Left lung (tissue), 10 donors: Measurements from ENCODE around the gene SIGLEC15. TPM values are rescaled to one million over a fixed set of nuclear protein-coding genes. Genes with fewer than 3 reads are reported as not detected.
A peak's percentile ranks its signal among the peaks of the same experiment; 100 is the strongest.

Experiments used
- ATAC-seq: fragments of 200-7000 bp; cut with Tn5 transposase; one replicate; pipeline ENCODE4 v1.9.1; 2020; ENCODE audit warnings: moderate library complexity
- DNase-seq, 4 donors: peaks; one replicate each; pipeline ENCODE4 v3.0.0-alpha.2; 2013 to 2020
- H3K27ac ChIP-seq, 2 donors: fragments of 200-600 bp; sonication (generic) in 1 of 2; one replicate each; pipeline versions ENCODE4 v1.5.0 to v1.8.0; 2020 to 2021
- H3K27me3 ChIP-seq, 2 donors: fragments of 200-600 bp; sonication (generic) in 1 of 2; one replicate each; pipeline versions ENCODE4 v1.5.0 to v1.8.0; 2020 to 2021
- H3K36me3 ChIP-seq, 2 donors: fragments of 200-600 bp; sonication (generic) in 1 of 2; one replicate each; pipeline versions ENCODE4 v1.5.0 to v1.8.0; 2020 to 2021
- H3K4me1 ChIP-seq, 2 donors: fragments of 200-600 bp; one replicate each; pipeline ENCODE4 v1.8.0; 2021
- H3K4me3 ChIP-seq, 2 donors: fragments of 200-600 bp; sonication (generic) in 1 of 2; one replicate each; pipeline versions ENCODE4 v1.5.0 to v1.8.0; 2020 to 2021; ENCODE audit warnings: mild to moderate bottlenecking in 1 of 2
- H3K9me3 ChIP-seq, 2 donors: fragments of 200-600 bp; sonication (generic) in 1 of 2; one replicate each; pipeline versions ENCODE4 v1.5.0 to v1.8.0; 2020 to 2021
- intact Hi-C, 2 donors: fragments of 100-400 bp; cut with DNase I; formaldehyde crosslinking; loops; one replicate each; pipeline versions ENCODE4 v1.11.2 to v1.14.2; 2022
- polyA plus RNA-seq, 6 donors: library from polyadenylated mRNA; unstranded; fragments of 120-200 nt; gene quantifications; one replicate each; pipeline ENCODE4 v1.2.1, GENCODE V29; 2013; ENCODE audit not compliant: insufficient read length in 6 of 6
- total RNA-seq, 2 donors: library from RNA; stranded (reverse); fragmentation: NEBNext Ultra II Directional; extraction: Animal tissue kit (Norgen Biotek cat#: 25700); gene quantifications; one replicate each; pipeline ENCODE4 v1.2.1, GENCODE V29; 2021
- TF ChIP-seq, protein P1 (sequence below), 2 donors: fragments of 200-600 bp; sonication (generic) in 1 of 2; IDR thresholded peaks; one replicate each; pipeline versions ENCODE4 v1.5.0 to v1.8.0; 2021; ENCODE audit warnings: antibody characterized with exemption in 2 of 2
- donor health status: DM: no; HTN: yes; CAD: no.
- donor health status: DM: no; HTN: no; CAD: no.

SIGLEC15 gene
- total and polyA plus RNA-seq, 8 donors = 0.19 to 0.47 (median 0.33) TPM

DNA sequence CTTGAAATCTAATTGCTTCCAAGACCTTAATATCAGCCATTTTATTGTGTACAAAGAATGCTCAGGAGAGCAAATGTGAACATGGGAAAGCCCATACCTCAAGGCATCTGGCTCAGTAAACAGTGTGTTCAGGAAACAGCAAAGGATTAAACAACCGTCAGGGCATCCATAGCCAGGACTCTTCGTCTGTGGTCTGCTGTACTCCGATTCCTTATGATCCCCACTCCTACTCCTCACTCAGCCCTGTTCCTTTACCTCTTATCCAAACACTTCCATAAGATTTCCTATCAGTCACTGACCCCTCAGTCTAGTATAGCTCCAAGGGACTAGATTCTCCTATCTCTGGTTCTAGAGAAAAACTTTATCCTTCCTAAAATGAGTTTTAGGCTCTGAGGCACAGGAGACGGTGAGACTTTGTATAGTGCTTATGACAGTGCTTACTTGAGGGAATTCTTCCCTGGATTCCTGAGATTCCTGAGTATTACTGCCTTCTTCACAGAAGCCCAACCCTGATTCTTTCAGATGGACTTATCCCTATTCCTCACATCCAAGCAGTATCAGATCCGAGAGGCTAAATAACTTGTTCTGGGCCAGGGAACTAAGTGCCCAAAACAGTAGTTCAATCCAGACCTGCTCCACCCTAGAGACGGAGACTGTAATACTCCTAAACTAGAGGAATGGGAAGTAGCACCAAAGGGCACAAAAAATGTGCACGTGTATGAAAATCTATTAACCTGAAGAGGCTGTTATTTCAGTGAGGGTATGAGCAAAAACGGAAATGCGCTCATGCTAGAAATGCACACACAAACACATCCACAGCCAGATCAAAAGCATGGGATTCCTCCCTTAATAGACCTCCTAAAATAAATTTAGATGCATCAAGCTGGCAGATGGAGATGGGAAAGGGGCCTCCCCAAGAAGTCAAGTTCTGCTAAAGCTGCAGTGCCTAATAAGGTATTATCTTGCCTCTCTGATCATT lies 42.1 kb upstream of the SIGLEC15 start:
- Histone ChIP-seq H3K36me3 (no peaks in the 10 kb centered on the region), H3K4me1 (no peaks in the 10 kb centered on the region), H3K27me3 (no peaks in the 10 kb centered on the region), H3K27ac (no peak overlapping the region), H3K9me3 (no peaks in the 10 kb centered on the region), H3K4me3 (no peak overlapping the region)
- TF ChIP-seq, protein P1, sequence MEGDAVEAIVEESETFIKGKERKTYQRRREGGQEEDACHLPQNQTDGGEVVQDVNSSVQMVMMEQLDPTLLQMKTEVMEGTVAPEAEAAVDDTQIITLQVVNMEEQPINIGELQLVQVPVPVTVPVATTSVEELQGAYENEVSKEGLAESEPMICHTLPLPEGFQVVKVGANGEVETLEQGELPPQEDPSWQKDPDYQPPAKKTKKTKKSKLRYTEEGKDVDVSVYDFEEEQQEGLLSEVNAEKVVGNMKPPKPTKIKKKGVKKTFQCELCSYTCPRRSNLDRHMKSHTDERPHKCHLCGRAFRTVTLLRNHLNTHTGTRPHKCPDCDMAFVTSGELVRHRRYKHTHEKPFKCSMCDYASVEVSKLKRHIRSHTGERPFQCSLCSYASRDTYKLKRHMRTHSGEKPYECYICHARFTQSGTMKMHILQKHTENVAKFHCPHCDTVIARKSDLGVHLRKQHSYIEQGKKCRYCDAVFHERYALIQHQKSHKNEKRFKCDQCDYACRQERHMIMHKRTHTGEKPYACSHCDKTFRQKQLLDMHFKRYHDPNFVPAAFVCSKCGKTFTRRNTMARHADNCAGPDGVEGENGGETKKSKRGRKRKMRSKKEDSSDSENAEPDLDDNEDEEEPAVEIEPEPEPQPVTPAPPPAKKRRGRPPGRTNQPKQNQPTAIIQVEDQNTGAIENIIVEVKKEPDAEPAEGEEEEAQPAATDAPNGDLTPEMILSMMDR (IDR thresholded peaks at IDR 0.05) = no peak
- no peak for ATAC-seq
- intact Hi-C loops = no loop called here
- DNase-seq = no peak

DNA sequence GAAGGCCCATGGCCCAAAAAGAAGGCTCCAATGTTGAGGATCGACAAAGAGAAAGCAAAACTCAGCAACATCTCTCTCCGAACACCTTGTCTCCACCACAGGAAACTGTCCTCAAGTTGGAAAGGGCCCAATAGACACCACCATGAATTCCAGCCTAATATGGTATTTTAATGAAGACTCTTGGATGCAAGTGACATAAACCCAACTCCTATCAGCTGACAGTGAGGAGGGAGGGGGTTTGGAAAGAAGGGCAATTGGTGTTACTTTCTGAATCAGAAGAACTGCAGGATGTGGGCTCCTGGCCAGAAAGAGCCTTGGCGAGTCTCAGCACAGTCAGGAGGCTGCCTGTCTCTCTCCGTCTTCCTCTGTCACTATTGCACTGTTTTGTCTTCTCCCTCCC lies 40.3 kb upstream of the SIGLEC15 start:
- ATAC-seq (no peak), DNase-seq (peak in 3 of 4 donors; percentile 7 to 32 (median 26))
- H3K4me3 ChIP-seq = no peak overlapping the region
- no peaks in the 10 kb centered on the region for H3K36me3 ChIP-seq
- H3K27ac ChIP-seq = no peak overlapping the region
- H3K27me3 ChIP-seq = no peaks in the 10 kb centered on the region
- H3K9me3 ChIP-seq = no peaks in the 10 kb centered on the region
- TF ChIP-seq, protein P1 (IDR thresholded peaks at IDR 0.05) = no peak
- intact Hi-C loops = no loop called here
- no peaks in the 10 kb centered on the region for H3K4me1 ChIP-seq

DNA sequence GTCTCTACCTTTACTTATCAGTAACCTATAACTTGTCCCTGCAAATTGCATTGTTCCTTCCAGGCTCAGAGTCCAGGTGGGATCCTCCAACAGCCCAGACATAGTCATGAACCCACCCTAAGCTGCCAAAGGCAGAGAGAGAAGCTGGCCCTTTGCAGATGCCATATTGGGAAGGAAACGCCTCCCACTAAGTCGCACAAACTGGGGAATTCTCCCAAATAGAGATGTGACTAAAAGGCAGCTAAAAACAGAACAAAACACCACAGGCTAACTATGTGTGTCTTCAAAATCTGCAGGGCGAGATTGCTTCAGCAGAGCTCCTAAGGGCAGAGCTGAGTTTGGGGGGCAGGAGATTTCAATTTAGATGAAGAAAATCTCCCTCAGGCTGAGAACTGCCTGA lies 38.5 kb upstream of the SIGLEC15 start:
- ATAC-seq = no peak
- intact Hi-C loops = no loop called here

DNA sequence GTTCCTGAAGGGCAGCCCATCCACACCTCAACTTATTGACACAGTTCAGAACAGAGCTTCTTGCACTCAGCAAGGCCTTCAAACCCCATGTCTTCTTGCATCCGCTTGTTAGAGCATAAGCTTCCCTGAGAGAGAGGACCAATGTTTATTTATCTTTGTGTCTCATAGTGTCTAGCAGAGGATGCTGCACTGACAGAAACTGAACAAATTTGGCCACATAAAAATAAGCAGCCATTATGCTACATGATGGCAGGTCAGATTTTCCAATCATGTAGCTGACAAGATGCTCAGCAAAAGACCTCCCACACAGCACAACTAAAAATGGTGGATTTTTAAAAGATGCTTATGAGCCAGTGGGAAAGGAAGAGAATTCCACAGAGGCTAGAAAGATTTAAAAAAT lies 38.1 kb upstream of the SIGLEC15 start:
- no peak for ATAC-seq
- Histone ChIP-seq H3K4me3 (no peak overlapping the region), H3K27me3 (no peaks in the 10 kb centered on the region), H3K4me1 (no peaks in the 10 kb centered on the region), H3K9me3 (no peaks in the 10 kb centered on the region), H3K27ac (no peak overlapping the region), H3K36me3 (no peaks in the 10 kb centered on the region)
- no peak for DNase-seq
- intact Hi-C loops = no loop called here
- TF ChIP-seq, protein P1 (IDR thresholded peaks at IDR 0.05) = no peak

More for the DNA sequence above, 38.5 kb upstream of the SIGLEC15 start:
- H3K36me3 ChIP-seq = no peaks in the 10 kb centered on the region
- H3K4me3 ChIP-seq = no peak overlapping the region
- H3K27me3 ChIP-seq = no peaks in the 10 kb centered on the region
- H3K27ac ChIP-seq = no peak overlapping the region
- DNase-seq = no peak
- no peaks in the 10 kb centered on the region for H3K4me1 ChIP-seq
- H3K9me3 ChIP-seq = no peaks in the 10 kb centered on the region
- TF ChIP-seq, protein P1 (IDR thresholded peaks at IDR 0.05) = no peak

DNA sequence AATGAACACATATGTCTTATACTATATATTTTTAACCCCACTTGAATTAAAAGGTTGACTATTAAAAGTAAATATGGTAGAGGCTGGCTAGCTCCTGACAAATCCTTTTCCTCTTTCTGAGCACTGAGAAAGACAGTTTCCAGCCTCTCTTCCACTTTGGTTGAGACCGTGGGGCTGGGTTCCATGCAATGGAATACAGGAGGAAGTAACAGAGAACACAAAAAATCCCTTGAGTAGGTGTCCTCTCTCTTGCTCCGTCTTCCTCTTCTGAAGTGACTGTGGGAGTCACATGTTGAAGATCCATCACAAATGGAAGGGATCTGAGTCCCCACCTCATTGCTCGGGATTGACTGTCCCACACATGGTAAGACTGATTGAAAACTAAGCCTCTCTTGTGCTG lies 36.6 kb upstream of the SIGLEC15 start:
- intact Hi-C loops = no loop called here
- H3K4me1 ChIP-seq = no peaks in the 10 kb centered on the region
- ATAC-seq = no peak
- no peaks in the 10 kb centered on the region for H3K36me3 ChIP-seq
- H3K4me3 ChIP-seq = no peak overlapping the region
- no peak for DNase-seq
- no peak overlapping the region for H3K27ac ChIP-seq
- H3K27me3 ChIP-seq = no peaks in the 10 kb centered on the region
- no peaks in the 10 kb centered on the region for H3K9me3 ChIP-seq
- TF ChIP-seq, protein P1 (IDR thresholded peaks at IDR 0.05) = no peak
